ENCODE results near the gene FBXL16.

DNA sequence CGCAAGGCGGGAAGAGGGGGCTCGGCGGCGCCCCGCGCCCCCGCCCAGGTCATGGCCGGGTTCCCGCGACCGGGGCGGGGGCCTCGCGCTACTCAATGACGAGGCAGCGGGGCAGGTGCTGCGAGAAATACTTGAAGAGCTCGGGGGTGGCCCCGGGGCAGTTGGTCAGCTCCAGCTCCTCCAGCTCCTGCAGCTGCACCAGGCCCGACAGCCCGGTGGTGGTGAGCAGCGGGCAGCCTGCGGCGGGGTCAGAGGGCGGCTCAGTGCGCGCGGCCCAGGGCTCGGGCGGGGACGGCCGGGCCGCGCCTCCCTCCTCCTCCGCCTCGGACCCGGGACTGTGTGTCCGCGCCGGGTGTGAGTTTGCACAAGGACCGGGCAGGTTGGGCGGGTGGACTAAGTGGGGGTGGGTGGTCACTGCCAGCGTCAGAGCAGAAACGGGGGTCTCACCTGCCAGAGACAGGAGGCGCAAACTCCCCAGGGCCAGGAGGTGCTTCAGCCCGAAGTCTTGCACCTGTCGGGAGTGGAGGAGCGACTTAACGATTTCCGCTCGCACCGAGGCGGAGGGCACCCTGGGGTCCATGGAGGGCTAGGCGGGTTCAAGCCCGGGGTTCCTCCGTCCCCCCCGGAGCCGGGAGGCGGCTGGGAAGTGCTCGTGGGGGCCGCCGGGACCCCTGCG is 11.3 kb downstream of the FBXL16 start:
- TF ChIP-seq, protein P1, sequence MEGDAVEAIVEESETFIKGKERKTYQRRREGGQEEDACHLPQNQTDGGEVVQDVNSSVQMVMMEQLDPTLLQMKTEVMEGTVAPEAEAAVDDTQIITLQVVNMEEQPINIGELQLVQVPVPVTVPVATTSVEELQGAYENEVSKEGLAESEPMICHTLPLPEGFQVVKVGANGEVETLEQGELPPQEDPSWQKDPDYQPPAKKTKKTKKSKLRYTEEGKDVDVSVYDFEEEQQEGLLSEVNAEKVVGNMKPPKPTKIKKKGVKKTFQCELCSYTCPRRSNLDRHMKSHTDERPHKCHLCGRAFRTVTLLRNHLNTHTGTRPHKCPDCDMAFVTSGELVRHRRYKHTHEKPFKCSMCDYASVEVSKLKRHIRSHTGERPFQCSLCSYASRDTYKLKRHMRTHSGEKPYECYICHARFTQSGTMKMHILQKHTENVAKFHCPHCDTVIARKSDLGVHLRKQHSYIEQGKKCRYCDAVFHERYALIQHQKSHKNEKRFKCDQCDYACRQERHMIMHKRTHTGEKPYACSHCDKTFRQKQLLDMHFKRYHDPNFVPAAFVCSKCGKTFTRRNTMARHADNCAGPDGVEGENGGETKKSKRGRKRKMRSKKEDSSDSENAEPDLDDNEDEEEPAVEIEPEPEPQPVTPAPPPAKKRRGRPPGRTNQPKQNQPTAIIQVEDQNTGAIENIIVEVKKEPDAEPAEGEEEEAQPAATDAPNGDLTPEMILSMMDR (IDR thresholded peaks at IDR 0.05): no peak
- TF ChIP-seq GABPA (IDR thresholded peaks at IDR 0.05; ENCODE audit: low read depth): no peak
- no peak for TF ChIP-seq JUND (IDR thresholded peaks at IDR 0.05)
- no peak for TF ChIP-seq SMC3 (IDR thresholded peaks at IDR 0.05; ENCODE audit: low read depth, low read length)
- TF ChIP-seq, protein P2, sequence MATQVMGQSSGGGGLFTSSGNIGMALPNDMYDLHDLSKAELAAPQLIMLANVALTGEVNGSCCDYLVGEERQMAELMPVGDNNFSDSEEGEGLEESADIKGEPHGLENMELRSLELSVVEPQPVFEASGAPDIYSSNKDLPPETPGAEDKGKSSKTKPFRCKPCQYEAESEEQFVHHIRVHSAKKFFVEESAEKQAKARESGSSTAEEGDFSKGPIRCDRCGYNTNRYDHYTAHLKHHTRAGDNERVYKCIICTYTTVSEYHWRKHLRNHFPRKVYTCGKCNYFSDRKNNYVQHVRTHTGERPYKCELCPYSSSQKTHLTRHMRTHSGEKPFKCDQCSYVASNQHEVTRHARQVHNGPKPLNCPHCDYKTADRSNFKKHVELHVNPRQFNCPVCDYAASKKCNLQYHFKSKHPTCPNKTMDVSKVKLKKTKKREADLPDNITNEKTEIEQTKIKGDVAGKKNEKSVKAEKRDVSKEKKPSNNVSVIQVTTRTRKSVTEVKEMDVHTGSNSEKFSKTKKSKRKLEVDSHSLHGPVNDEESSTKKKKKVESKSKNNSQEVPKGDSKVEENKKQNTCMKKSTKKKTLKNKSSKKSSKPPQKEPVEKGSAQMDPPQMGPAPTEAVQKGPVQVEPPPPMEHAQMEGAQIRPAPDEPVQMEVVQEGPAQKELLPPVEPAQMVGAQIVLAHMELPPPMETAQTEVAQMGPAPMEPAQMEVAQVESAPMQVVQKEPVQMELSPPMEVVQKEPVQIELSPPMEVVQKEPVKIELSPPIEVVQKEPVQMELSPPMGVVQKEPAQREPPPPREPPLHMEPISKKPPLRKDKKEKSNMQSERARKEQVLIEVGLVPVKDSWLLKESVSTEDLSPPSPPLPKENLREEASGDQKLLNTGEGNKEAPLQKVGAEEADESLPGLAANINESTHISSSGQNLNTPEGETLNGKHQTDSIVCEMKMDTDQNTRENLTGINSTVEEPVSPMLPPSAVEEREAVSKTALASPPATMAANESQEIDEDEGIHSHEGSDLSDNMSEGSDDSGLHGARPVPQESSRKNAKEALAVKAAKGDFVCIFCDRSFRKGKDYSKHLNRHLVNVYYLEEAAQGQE (IDR thresholded peaks at IDR 0.05; ENCODE audit: low read depth, low read length): no peak
- TF ChIP-seq, protein P3, sequence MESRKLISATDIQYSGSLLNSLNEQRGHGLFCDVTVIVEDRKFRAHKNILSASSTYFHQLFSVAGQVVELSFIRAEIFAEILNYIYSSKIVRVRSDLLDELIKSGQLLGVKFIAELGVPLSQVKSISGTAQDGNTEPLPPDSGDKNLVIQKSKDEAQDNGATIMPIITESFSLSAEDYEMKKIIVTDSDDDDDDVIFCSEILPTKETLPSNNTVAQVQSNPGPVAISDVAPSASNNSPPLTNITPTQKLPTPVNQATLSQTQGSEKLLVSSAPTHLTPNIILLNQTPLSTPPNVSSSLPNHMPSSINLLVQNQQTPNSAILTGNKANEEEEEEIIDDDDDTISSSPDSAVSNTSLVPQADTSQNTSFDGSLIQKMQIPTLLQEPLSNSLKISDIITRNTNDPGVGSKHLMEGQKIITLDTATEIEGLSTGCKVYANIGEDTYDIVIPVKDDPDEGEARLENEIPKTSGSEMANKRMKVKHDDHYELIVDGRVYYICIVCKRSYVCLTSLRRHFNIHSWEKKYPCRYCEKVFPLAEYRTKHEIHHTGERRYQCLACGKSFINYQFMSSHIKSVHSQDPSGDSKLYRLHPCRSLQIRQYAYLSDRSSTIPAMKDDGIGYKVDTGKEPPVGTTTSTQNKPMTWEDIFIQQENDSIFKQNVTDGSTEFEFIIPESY (IDR thresholded peaks at IDR 0.05; ENCODE audit: borderline replicate concordance, low read depth): no peak
- TF ChIP-seq RAD21 (IDR thresholded peaks at IDR 0.05; ENCODE audit: low read length): no peak
- no peak for TF ChIP-seq EP300 (IDR thresholded peaks at IDR 0.05; ENCODE audit: borderline replicate concordance in 1 of 2, low read depth in 1 of 2, low read length in 1 of 2)
- TF ChIP-seq POLR2AphosphoS5 (IDR thresholded peaks at IDR 0.05; ENCODE audit: low read depth, low read length): no peak
- no peak for TF ChIP-seq TCF12 (IDR thresholded peaks at IDR 0.05)
- TF ChIP-seq, protein P4, sequence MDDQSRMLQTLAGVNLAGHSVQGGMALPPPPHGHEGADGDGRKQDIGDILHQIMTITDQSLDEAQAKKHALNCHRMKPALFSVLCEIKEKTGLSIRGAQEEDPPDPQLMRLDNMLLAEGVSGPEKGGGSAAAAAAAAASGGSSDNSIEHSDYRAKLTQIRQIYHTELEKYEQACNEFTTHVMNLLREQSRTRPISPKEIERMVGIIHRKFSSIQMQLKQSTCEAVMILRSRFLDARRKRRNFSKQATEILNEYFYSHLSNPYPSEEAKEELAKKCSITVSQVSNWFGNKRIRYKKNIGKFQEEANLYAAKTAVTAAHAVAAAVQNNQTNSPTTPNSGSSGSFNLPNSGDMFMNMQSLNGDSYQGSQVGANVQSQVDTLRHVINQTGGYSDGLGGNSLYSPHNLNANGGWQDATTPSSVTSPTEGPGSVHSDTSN (IDR thresholded peaks at IDR 0.05): no peak
- TF ChIP-seq, protein P5, sequence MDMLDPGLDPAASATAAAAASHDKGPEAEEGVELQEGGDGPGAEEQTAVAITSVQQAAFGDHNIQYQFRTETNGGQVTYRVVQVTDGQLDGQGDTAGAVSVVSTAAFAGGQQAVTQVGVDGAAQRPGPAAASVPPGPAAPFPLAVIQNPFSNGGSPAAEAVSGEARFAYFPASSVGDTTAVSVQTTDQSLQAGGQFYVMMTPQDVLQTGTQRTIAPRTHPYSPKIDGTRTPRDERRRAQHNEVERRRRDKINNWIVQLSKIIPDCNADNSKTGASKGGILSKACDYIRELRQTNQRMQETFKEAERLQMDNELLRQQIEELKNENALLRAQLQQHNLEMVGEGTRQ (IDR thresholded peaks at IDR 0.05; ENCODE audit: borderline replicate concordance, low read depth, low read length): no peak
